ENCODE results near the gene CYTIP. TPM values are rescaled to one million over a fixed set of nuclear protein-coding genes. Genes with fewer than 3 reads are reported as not detected.

The CYTIP gene
- polyA plus RNA-seq, 1 experiment: not detected

DNA sequence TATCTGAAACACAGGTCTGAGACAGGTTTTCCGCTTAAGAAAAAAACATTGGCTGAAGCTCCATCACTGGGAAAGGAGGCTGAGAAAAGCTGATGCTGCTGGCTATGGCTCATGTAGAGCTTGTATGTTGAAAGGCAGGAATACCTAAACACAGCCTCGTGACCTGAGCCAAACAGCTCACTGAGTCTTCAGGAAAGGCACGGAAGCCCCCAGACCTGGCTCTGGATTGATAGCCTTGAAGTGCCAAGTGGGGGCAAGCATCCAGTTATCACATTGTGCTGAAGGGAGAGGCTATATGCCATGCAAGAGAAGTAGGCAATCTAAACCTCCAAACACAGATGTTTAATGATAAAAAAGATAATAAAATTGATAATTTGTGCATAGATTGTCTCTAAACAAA, 21.9 kb downstream of the CYTIP start:
- CTCF ChIA-PET: interaction anchor here (1.0 kb wide), 1 partner anchor 86 kb away, joined by 3 read pairs; no protein-coding TSS in a partner anchor
- Histone ChIP-seq H3K9me3 (ENCODE audit: control insufficient read depth, insufficient read depth, low read length) (no peaks in the 10 kb centered on the region), H3K27ac (ENCODE audit: low read depth, low read length) (no peak overlapping the region), H3K27me3 (ENCODE audit: control insufficient read depth, insufficient read depth, low read length) (no peaks in the 10 kb centered on the region), H3K4me3 (ENCODE audit: low read depth, low read length) (no peak overlapping the region)
- TF ChIP-seq, protein P1, sequence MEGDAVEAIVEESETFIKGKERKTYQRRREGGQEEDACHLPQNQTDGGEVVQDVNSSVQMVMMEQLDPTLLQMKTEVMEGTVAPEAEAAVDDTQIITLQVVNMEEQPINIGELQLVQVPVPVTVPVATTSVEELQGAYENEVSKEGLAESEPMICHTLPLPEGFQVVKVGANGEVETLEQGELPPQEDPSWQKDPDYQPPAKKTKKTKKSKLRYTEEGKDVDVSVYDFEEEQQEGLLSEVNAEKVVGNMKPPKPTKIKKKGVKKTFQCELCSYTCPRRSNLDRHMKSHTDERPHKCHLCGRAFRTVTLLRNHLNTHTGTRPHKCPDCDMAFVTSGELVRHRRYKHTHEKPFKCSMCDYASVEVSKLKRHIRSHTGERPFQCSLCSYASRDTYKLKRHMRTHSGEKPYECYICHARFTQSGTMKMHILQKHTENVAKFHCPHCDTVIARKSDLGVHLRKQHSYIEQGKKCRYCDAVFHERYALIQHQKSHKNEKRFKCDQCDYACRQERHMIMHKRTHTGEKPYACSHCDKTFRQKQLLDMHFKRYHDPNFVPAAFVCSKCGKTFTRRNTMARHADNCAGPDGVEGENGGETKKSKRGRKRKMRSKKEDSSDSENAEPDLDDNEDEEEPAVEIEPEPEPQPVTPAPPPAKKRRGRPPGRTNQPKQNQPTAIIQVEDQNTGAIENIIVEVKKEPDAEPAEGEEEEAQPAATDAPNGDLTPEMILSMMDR (IDR thresholded peaks at IDR 0.05; ENCODE audit: low read depth, low read length): no peak
- no peak for DNase-seq (ENCODE audit: low read depth, low spot score)
- POLR2A ChIA-PET: no interaction called here

DNA sequence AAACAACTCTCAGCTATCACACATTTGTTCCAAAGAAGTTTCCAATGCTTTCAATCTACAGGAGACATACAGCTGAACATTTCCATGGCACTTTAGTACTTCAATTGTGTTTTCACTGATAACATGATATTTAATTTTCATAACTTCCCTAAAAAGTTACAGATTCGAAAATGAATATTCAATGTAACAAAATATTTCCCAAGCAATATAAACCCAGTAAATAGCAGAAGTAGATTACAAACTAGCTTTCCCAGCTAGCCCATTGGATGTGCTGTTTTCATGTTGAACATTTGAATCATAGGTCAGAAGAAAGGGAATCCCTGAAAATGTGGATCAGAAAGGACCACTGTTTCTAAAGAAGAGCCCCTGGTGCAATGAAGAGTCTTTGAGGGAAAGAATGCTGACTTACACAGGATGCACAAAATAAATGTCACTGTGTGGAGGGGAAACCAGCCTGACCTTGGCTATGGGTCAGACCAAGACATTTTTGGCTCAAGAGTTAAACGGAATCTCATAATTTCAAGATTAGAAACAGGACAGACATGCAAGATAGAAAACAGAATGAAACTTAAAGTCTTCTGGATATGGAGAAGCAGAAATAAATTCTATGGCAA, 22.5 kb downstream of the CYTIP start:
- Histone ChIP-seq H3K9me3 (ENCODE audit: control insufficient read depth, insufficient read depth, low read length) (no peaks in the 10 kb centered on the region), H3K27me3 (ENCODE audit: control insufficient read depth, insufficient read depth, low read length) (no peaks in the 10 kb centered on the region), H3K4me3 (ENCODE audit: low read depth, low read length) (no peak overlapping the region), H3K27ac (ENCODE audit: low read depth, low read length) (no peak overlapping the region)
- TF ChIP-seq, protein P1 (IDR thresholded peaks at IDR 0.05; ENCODE audit: low read depth, low read length): no peak
- POLR2A ChIA-PET: no interaction called here
- CTCF ChIA-PET: interaction anchor here (1.0 kb wide), 1 partner anchor 86 kb away, joined by 3 read pairs; no protein-coding TSS in a partner anchor
- DNase-seq (ENCODE audit: low read depth, low spot score): no peak

DNA sequence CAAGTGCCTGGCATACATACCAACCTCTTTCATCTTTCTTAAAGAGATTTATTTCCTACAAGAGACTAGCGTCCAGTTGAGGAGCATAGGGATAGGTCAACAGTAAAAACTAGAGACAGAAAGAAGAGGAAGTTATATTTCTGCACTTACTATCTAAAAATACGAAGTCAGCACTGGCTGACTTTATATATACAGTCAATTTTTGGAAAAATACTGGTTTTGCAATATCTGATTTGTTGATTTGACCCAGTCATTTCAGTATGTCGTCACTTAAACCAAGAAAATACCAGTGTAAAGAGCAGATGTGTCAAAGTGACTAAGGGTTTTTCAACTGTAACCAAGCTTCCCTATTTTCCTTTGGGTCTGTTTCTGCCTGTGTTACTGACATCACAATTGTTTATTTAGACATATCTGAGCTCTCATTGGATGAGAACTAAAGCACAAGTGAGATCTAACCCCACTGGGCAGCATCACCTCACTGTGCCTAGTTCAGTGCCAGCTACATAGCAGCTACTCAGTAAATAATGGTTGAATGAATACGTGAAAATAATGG, 23.0 kb downstream of the CYTIP start:
- no peak for DNase-seq (ENCODE audit: low read depth, low spot score)

DNA sequence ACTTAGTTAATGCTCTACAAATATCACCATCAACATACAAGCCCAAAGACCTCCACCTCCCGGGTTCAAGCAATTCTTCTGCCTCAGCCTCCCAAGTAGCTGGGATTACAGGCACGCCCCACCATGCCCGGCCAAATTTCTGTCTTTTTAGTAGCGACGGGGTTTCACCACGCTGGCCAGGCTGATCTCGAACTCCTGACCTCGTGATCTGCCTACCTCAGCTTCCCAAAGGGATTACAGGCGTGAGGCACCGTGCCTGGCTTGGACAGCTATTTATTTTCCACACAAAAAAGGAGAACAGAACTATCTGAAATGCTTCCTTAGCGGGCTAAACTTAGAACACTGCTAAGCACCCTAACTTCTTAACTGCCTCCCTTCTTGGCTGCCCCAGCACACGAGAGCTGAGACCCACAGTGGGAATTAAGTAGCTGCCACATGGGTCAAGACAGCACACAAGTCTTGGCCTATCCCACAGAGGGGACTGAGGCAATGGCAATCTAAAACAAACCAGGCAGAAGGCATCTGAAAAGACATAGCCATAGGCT, 24.8 kb downstream of the CYTIP start:
- TF ChIP-seq, protein P1 (IDR thresholded peaks at IDR 0.05; ENCODE audit: low read depth, low read length): no peak
- Histone ChIP-seq H3K9me3 (ENCODE audit: control insufficient read depth, insufficient read depth, low read length) (no peaks in the 10 kb centered on the region), H3K27ac (ENCODE audit: low read depth, low read length) (no peak overlapping the region), H3K27me3 (ENCODE audit: control insufficient read depth, insufficient read depth, low read length) (no peaks in the 10 kb centered on the region), H3K4me3 (ENCODE audit: low read depth, low read length) (no peak overlapping the region)
- no peak for DNase-seq (ENCODE audit: low read depth, low spot score)
- ChIA-PET POLR2A (no interaction called here), CTCF (no interaction called here)

More for the DNA sequence above, 23.0 kb downstream of the CYTIP start:
- ChIA-PET POLR2A (no interaction called here), CTCF (interaction anchor here (1.0 kb wide), 1 partner anchor 85 kb away, joined by 3 read pairs; no protein-coding TSS in a partner anchor)
- H3K4me3 ChIP-seq (ENCODE audit: low read depth, low read length): no peak overlapping the region
- H3K9me3 ChIP-seq (ENCODE audit: control insufficient read depth, insufficient read depth, low read length): no peaks in the 10 kb centered on the region
- no peak overlapping the region for H3K27ac ChIP-seq (ENCODE audit: low read depth, low read length)
- TF ChIP-seq, protein P1 (IDR thresholded peaks at IDR 0.05; ENCODE audit: low read depth, low read length): no peak
- H3K27me3 ChIP-seq (ENCODE audit: control insufficient read depth, insufficient read depth, low read length): no peaks in the 10 kb centered on the region

DNA sequence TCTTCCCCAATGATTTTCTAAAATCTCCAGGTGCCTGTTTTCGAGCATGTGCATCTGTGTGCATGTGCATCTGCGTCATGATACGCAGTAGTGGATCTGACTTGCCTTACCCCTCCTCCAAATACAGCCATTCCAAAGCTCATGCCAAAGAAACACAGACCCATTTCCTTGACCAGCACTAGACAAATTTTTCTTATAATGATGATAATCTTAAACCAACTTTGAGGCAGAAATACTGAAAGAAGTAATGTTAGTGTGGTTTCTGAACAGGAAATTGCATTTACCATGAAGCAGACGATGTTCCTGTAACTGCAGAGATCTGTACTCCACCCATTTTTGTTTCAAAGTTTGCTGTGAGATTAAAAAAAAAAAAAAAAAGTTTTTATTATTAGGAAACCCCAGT, 25.6 kb downstream of the CYTIP start:
- CTCF ChIA-PET: interaction anchor here (0.6 kb wide), 1 partner anchor 181 kb away, joined by 3 read pairs; no protein-coding TSS in a partner anchor
- POLR2A ChIA-PET: no interaction called here
- TF ChIP-seq, protein P1 (IDR thresholded peaks at IDR 0.05; ENCODE audit: low read depth, low read length): no peak
- no peaks in the 10 kb centered on the region for H3K9me3 ChIP-seq (ENCODE audit: control insufficient read depth, insufficient read depth, low read length)
- H3K27me3 ChIP-seq (ENCODE audit: control insufficient read depth, insufficient read depth, low read length): no peaks in the 10 kb centered on the region
- H3K4me3 ChIP-seq (ENCODE audit: low read depth, low read length): no peak overlapping the region
- no peak overlapping the region for H3K27ac ChIP-seq (ENCODE audit: low read depth, low read length)
- no peak for DNase-seq (ENCODE audit: low read depth, low spot score)
